NCI-H2081 treated with DMSO at 0.1 percent for 48 hours (cell line): Measurements from ENCODE around the gene MSRB1.
"Not testable (repeated sequence)": the region's sequence is repeated elsewhere in the genome, so short reads cannot be mapped to it uniquely, and the experiment has no call there.

Source experiments
- DNase-seq: peaks from one replicate; lab custom pipeline; 2025; lab: John Stamatoyannopoulos, UW

Gene MSRB1

DNA sequence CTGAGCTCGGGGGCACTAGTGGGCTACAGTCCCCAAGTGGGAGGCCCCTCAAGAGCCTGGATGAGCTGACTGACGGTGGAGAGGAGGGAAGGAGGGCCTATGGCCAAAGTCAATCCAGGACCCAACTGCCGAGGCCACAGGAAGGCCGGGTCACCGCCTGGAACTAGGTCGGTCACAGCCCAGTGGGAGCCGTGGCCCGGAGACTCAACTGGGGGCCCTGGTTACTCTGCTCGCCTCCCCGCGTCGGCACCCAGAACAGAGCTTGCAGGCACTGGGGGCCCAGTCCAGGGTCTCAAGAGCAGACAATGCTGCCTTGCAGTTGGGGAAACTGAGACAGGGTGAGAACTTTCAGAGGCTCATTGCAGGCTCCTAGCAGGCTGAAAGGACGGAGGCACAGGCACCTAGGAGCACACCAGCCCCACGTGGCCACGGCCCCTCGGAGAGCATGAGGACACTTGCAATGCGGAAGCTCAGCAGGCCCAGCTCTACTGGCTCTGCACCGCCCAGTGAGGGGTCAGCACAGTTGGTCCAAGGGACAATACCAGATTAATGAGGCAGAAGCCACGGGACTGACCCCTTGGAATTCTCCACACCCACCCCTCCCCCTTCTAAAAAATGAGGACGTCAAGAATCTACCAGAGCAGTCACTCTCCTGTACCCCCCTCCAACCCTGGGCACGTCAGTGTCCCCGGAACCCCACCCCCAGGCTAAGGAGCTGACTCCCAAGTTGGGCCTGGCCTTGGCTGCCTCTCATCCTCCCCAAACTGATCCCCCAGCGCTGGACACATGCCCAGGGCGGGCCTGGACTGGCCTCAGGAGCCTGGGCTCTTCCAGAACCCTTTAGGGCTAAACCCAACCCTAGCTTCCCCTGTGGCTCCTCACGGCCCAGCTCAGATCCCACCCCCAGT, 27.0 kb downstream of the MSRB1 start:
- no peak for DNase-seq

GRCh38 chr16:1914988-1915387, 28.0 kb downstream of the MSRB1 start:
- no peak for DNase-seq

- no peak for DNase-seq
Observed at GRCh38 chr16:1914084-1914608, 28.9 kb downstream of the MSRB1 start.

GRCh38 chr16:1913327-1914083, 29.5 kb downstream of the MSRB1 start:
- DNase-seq = no peak

DNA sequence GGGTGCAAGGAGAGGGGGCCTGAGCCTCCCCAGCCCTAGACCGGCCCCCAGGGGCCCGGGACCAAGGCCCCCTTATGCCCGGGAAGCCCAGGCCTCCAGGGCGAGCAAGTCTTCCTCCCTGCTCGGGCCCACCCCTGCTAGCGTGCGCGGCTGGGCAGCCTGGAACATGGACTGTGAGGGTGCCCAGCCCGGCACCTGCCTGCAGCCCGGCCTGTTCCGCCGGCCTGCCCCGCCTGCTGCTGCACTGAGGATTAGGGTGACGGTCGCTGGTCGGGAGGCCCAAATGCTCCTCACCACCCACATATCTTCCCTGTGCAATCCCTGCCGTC, 30.8 kb downstream of the MSRB1 start:
- no peak for DNase-seq

DNA sequence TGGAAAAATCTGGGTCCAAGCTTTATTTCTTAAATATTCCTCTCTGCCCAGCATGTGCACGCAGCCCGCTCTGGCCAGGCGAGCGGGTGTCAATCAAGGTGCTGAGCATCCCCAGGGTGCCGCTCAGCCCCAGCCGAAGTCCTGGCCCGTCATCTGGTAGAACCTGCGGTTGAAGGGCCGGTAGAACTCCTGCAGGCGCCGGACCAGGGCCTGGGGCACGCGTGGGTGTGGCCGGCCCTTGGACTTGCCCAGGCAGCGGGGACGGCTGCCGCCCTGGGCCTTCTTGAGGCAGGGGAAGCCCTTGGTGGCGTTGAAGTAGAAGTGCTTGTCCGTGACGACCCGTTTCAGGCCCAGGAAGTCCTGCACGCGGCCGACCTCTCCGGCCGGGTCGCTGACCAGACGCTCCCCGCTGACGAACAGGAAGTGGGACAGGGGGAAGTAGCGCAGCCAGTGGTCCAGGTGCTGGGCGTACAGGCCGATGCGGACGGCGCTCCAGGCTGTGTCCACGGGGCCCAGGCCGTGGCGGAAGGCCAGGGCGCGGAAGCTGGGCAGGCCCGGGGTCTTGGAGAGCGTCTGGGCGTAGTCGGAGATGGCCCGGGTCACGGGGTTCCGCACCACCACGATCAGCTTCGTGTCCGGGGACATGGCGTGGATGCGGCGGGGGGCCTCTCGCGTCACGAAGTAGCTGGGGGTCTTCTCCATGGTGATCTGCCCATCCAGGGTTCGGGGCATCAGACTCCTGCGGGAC, 31.4 kb downstream of the MSRB1 start:
- DNase-seq = no peak

- no peak for DNase-seq
Observed at GRCh38 chr16:1909561-1910231, 33.3 kb downstream of the MSRB1 start.

- DNase-seq = no peak
Observed at GRCh38 chr16:1908983-1909382, 34.0 kb downstream of the MSRB1 start.

- DNase-seq = no peak
Observed at GRCh38 chr16:1908184-1908583, 34.8 kb downstream of the MSRB1 start.

- DNase-seq = no peak
Observed at GRCh38 chr16:1907226-1907860, 35.7 kb downstream of the MSRB1 start.

DNA sequence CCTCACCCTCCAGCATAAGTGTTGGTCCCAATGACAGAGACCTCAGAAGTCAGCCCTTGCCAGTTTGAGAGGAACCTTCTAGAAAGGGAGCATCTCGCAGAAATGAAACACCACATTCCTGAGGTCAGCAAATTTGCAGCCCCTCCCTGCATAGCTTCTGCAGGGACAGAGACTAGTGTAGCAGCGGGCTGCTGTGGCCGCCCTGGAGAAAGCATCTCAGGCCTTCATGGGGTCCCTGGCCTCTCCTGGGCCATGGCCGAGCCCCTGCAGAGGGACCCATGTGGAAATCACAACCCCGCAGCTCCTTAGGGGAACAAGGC, 36.2 kb downstream of the MSRB1 start:
- DNase-seq = no peak

- DNase-seq = no peak
Observed at GRCh38 chr16:1906055-1906845, 36.7 kb downstream of the MSRB1 start.

GRCh38 chr16:1903845-1904840, 38.9 kb downstream of the MSRB1 start:
- no peak for DNase-seq

DNA sequence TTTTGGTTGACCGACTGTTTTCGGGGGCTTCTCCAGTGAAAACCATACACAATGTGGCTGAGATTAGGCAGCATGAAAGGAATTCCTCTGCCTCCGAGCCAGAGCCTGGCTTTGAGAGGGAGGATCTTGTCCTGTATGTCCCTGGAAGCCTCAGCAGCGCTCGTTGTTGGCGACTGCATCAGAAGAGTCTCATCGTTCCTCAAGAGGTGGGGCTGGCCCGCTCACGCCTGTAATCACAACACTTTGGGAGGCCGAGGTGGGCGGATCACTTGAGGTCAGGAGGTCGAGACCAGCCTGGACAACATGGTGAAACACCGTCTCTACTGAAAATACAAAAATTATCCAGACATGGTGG, 39.8 kb downstream of the MSRB1 start:
- no peak for DNase-seq

GRCh38 chr16:1902547-1903219, 40.3 kb downstream of the MSRB1 start:
- DNase-seq = no peak

- no peak for DNase-seq
Observed at GRCh38 chr16:1900452-1900774, 42.6 kb downstream of the MSRB1 start.

DNA sequence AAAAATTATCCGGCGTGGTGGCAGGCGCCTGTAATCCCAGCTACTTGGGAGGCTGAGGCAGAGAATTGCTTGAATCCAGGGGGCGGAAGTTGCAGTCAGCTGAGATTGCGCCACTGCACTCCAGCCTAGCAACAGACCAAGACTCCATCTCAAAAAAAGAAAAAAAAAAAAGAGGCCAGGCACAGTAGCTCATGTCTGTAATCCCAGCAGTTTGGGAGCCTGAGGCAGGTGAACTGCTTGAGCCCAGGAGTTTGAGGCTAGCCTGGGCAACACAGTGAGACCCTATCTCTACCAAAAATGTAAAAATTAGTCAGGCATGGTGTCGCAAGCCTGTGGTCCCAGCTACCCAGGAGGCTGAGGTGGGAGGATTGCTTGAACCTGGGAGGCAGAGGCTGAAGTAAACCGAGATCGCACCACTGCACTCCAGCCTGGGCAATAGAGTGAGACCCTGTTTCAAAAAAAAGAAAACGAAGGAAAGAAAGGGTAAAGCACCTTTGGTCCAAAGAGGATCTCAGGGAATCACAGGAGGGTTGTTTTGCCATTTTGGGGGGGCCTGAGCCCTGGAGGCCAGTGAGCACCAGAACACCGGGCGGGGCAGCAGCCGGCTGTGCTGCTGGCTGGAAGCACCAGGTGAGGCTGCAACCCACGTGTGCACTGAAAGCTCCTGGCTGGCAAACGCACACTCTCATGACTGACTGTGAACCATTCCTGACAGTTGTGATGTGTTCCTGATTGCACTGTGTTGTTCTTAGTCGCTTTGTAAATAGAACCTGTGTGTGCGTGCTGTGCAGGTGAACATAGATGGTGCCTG, 43.2 kb downstream of the MSRB1 start:
- peak; percentile 93 for DNase-seq

GRCh38 chr16:1897692-1898091, 45.3 kb downstream of the MSRB1 start:
- DNase-seq = not testable (repeated sequence)
